GM21576 (cell line): ENCODE data around the gene TM2D3.

ENCODE experiments used
- ATAC-seq: cut with Tn5 transposase; IDR thresholded peaks from one replicate; pipeline ENCODE4 v1.9.1; 2021; ENCODE audit warnings: mild to moderate bottlenecking, moderate library complexity; ENCODE audit not compliant: unreplicated experiment

TM2D3 gene, protein sequence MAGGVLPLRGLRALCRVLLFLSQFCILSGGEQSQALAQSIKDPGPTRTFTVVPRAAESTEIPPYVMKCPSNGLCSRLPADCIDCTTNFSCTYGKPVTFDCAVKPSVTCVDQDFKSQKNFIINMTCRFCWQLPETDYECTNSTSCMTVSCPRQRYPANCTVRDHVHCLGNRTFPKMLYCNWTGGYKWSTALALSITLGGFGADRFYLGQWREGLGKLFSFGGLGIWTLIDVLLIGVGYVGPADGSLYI

DNA sequence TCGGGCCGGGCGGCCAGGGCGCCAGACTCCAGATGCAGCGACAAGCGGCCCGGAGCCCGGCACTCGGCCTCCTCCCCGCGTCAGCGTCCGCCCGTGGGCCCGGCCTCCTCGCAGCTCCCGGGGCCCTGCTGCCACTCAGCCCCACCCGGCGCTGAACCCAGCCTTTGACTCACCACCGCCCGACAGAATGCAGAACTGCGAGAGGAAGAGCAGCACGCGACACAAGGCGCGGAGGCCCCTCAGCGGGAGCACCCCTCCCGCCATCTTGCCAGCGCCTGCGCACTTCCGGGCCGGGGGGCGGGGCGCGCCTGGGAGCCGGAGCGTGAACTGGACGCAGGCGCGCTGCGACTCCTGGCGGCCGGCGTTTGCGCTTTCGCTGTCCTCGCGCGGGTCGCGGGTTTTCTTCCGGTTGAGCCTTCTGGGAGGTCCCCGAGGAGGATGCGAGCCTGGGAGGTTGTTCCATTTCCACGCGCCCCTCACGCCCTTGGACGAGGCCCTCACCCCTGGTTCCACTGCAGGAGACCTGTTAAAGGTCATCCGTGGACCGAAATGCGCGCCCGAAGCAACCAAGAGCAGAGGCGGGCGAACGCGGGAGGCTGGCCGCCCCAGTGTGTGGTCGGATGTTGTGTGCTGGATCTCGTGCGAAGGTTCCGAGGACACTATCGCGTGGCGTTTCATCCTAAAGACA lies at the start of gene TM2D3:
Gene TM2D3 (minus strand): TSS at position 284 of the 688 bp plus-strand sequence. CDS start 20 bp downstream, at position 264.
- ATAC-seq = peak; percentile 88

DNA sequence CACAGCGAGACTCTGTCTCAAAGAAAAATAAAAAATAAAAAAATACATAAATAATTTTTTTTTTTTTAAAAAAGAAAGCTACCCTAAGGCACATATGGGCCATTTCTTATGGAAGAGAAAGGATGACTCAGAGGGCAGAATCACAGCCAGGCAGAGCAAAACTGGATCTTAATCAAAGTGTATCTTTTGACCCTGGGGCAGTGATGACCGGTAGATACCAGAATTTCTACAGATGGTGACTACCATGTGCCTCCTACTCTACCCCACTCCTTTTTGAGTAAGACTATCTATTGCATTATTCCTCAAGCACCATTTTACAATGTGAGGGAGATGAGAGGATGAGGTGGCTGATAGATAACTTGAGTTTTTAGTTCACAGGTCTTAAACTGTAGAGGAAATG lies 46.1 kb upstream of the TM2D3 start:
- no peak for ATAC-seq

DNA sequence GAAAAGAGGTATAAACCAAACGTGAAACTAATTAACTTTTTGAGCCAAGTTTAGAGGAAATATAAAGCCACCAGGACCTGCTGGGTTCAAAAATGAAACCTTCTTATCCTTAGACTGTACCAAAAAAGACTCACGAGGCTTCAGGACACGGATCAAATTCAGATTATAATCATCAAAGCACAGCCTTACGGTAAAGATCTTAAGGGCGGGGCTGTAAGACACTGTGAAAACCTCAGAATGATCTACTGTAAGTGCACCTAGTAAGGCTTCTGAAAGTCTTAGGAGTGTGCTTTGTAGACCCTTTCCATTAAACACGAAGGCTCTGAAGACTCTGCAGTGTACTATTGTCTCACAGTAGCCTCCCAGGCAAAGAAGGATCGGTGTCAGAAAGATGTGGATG lies 45.3 kb upstream of the TM2D3 start:
- no peak for ATAC-seq

DNA sequence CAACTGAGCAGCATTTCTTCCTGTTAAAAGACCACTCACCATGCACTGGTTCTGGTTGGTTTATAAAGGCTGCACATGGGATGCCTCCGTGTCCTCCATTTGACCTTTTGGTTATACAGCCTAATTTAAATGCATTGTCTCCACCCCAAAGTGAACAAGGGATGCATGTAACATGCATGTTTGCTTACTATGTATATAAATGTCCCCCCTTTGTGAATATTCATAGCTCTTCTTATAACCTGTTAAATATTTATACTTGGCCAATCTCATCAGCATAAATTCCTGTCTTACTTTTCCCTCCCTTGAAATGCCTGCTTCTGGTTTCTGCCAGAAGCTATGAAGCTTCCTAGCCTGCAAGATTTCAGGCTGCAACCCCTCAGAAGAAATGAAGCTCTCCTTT lies 44.6 kb upstream of the TM2D3 start:
- no peak for ATAC-seq

DNA sequence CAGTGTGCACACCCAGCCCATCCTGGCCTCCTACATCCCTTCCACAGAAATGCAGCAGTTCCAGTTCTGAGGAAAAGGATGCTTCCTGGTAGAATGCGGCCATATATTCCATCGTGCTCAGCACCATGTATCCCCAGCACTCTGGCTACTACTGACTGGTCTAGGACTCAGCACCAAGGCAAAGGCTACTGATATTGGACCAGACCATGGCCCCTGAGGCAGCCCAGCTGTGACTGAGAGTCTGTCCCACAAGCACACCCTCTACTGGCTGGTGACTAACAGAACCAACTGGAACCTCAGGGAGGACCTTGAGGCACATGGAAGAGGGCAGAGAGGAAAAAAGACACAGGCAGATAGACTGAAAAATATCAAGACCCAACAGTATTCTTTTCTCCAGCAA lies 42.1 kb upstream of the TM2D3 start:
- ATAC-seq = no peak

DNA sequence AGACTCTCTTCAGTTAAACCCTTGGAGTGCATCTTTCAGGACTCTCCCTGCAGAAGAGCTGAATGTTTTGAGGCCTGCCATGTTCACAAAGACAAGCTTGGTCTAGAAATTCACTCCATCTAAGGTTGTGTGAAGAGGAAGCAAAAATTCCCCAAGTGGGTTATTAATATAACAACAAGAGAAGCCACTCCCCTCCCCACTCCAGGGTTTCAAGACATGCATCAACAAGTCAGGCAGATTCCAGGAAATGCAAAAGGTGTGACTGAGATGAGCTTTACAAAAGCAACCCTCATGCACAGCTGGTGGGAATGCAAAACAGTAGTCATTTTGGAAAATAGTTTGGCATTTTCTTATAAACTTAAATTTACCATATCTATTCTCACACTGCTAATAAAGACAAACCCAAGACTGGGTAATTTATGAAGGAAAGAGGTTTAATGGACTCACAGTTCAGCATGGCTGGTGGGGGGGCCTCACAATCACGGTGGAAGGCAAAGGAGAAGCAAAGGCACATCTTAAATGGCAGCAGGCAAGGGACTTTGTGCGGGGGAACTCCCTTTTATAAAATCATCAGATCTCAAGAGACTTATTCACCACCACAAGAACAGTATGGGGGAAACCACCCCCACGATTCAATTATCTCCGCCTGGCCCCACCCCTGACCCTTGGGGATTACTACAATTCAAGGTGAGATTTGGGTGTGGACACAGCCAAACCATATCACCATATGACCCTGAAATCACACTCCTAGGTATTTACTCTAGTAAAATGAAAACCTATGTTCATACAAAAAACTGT lies 40.8 kb upstream of the TM2D3 start:
- no peak for ATAC-seq

DNA sequence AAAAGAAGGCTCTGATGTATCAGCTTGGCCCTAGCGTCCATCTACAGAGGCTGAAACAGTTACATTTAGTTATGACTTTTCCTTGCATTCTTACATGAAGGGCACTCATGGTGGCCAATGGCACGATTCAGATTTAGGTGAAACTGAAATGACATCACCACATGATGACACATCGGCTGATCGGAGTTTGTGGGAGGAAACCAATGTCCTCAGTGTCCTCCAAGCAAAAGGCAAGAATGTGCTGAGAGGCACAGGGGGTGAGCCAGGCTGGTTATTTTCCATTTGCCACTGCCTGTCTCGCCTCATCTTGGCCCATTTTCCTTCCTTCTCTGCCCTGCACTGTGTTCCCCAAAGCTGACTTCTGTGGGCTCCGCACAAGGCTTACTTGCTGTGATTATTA lies 37.7 kb upstream of the TM2D3 start:
- ATAC-seq = no peak

DNA sequence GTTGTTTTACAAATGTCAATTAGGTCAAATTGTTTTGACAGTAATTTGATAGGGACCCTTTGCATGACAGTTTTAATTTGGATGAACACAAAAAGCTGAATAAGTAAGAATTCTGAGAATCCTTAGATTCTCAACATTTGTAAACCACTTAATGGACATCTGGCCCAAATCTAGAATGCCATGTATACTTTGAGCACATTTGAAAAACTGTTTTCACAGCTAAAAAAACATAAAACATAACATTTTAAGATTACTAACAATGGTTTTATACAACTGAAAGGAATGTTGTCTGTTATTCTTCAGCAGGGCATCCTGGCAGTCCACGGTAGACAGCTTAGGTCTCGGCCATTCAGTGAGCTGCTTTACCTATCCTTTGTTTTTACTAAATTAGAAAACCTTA lies 34.5 kb upstream of the TM2D3 start:
- ATAC-seq = no peak

DNA sequence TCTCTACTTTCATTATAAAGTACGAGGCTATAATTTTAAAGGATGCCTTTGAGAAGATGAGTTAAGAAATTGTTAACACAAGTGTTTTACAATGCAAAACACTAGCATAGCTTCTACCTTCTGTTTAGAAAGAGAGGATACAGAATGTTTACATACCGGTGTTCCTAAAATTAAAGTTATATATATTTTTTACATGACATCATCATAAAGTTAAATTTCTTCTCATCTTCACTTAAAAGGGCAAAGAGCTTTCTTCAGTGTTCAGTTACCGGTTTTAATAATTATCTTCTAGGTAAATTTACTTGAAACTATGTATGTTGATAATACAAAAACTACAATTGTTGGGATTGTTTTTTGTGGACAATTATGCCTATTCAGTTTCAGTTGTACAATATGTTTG lies 32.7 kb upstream of the TM2D3 start:
- no peak for ATAC-seq

DNA sequence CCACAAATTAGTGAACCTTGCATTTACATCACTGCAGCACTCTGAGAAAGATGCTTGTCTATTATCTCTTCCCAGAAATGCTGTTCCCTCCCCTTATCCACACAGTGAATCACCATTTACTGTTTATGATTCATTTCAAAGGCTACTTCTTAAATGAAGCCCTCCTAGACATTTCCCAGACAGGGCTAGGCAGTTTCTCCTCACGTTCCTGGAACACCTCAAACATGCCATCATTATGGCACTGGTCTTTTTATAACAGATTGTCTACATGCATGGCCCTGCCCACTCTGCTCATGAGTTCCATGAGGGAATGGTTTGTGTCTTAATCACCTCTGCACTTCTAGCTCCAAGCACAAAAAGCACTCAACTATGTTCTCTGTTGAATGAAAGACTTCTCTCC lies 32.2 kb upstream of the TM2D3 start:
- no peak for ATAC-seq

DNA sequence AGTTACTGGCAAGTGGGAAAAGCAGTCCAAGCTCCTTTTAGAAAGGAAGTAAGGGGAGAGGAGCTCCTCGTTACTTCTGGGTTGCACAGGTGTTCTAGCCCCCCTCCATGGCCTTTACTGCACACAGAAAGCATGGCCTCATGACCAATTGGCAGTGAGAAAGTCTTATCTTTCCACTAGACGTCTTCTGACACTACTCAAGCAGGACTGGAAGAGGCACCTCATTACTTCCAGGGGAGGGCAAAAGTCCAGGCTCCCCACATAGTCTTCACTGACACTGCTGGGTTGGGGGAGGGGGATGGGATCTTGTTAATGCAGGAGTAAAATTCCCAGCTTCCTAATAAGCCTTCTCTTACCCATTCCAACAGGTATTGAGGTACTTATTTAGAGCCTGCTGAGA lies 27.6 kb upstream of the TM2D3 start:
- ATAC-seq = no peak

DNA sequence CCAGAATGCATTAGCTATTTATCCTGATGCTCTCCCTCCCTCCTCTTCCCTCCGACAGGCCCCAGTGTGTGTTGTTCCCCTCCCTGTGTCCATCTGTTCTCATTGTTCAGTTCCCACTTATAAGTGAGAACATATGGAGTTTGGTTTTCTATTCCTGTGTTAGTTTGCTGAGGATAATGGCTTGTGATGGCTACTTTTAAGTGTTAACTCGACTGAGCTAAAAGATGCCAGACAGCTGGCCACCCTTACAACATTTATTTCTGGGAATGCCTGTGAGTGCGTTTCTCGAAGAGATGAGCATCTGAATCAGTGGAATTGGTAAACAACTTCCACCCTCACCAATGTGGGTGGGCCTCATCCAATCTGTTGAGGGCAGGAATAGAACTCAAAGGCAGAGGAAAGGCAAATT lies 24.7 kb upstream of the TM2D3 start:
- no peak for ATAC-seq

DNA sequence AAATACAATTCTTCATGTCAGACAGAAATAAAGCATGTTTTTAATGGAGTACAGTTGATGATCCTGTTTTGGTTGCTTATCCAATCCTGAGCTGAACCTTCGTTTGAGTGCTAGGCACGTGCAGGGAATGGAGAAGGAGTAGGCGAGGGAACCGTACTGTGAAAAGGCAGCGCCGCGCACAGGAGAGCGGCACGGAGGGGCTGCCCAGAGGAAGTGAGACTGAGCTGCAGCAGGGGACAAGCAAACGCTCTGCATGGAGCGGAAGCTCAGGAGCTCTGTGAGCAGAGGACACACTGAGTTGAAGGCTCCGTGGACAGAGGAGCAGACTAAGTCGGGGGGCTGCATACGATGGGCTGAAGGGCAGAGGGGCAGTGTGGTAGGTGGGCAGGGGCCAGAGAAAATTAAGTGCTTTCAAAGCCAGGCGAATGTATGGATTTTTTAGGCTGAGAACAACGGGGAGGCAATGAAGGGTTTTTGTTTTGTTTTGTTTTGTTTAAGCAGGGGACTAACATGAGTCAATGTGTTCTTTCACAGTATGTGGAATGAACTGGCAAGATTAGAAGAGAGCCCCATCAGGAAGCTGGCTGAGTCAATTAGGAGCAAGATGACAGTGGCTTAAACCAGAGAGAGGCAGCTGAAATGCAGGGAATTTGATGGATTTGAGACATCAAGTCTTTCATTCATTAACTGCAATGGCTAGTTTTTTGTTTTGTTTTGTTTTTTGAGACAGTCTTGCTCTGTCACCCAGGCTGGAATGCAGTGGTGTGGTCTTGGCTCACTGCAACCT lies 23.8 kb upstream of the TM2D3 start:
- ATAC-seq = peak; percentile 93

DNA sequence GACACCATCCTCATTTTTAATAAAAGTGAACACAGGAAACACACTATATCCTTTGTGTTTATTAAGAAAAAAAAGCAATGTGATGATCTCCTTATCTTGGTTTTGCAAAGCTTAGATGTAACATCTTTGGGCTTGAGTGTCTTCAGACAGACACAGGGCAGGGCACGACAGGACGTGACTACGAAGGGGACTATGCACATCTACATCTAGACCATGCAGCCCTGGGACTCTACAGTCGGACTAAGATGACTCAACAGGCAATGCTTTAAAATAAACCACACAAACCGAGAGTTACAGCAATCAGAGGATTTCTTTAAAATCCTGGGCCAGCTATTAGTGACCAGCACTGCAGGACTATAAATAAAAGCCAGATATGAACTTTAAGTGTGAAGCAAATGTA lies 22.8 kb upstream of the TM2D3 start:
- no peak for ATAC-seq

DNA sequence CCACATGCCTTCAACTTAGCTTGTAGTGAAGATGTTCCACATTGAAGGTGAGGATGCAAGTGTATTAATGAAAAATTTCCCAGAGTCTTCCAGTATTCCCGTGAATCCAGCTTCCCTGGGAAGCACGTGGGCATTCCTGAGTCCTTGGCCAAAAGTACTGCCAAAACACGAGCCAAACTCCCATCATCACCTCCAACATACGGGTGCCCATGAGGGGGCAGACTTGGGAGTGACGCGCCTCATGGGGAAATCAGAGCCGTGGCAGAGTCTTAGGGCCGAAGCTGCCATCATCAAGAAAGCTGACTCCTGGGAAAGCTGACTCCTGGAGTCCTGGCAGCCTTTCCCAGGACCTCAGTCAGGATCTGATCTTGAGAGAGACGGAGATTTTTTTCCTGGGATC lies 20.1 kb upstream of the TM2D3 start:
- ATAC-seq = no peak

DNA sequence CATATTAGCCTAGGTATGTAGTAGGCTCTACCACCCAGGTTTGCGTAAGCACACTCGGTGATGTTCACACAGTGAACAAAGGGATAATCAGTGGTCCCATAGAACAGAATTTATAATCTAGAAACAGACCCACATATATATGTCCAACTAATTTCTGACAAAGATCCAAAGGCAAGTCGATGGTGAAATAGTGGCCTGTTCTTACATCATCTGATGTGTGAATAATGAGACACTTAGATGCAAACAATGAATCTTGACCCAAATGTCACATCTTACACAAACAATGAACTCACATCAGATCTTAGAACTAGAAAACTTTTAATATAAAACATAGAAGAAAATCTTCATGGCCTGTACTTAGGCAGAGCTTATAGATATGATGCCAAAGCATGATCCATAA lies 17.6 kb upstream of the TM2D3 start:
- no peak for ATAC-seq

DNA sequence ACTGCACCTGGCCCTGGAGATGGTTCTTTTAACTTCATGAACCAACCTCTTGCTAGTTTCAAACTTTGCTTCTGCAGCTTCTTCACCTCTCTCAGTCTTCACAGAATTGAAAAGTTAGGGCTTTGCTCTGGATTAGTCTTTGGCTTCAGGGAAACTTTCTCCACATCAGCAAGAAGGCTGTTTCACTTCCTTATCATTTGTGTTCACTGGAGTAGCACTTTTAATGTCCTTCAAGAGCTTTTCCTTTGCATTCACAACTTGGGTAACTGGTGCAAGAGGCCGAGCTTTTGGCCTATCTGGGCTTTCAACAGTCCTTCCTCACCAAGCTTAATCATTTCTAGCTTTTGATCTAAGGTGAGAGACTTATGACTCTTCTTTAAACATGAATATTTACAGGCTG lies 15.7 kb upstream of the TM2D3 start:
- no peak for ATAC-seq

DNA sequence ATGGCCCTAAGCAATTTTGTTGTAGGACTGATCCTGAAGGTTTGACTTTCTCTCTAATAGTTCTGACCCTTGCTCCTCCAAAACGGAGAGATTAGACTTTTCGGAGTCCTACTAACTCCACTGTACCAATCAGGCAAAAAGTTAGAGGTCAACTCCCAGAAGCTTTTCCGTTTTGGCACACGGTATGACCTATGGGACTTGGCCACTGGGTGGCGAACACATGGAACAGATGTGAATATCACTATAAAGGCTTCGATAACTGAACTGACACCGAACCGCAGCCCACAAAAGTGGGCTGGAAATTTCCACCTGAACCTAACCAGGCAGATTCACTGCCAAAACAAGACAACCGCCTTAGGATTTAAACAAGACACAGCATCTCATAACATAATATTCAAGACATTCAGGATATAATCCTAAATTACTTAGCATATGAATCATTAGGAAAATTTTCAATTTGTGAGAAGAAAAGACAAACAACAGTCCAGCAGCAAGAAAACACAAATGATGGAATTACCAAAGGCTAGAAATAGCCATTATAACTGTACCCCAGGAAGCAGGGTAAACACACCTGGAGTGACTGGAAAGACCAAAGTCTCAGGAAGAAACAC lies 12.2 kb upstream of the TM2D3 start:
- ATAC-seq = no peak

DNA sequence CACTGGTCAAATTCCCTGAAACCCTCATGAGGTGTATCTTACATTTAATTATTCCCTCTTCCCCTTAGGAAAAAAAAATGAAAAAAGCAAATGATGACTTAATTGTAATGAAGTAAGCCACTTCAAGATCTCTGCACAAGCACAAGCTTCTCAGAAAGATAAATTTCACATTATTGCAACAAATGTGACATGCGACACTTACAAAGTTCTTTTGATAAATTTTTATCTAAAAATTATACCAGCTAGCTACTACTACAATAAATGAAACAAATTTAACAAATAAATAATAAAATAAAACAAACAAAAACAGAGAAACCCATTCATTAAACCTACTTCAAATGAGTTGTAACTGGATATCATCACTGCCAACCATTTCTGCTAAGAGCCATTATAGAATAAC lies 10.0 kb upstream of the TM2D3 start:
- ATAC-seq = no peak

DNA sequence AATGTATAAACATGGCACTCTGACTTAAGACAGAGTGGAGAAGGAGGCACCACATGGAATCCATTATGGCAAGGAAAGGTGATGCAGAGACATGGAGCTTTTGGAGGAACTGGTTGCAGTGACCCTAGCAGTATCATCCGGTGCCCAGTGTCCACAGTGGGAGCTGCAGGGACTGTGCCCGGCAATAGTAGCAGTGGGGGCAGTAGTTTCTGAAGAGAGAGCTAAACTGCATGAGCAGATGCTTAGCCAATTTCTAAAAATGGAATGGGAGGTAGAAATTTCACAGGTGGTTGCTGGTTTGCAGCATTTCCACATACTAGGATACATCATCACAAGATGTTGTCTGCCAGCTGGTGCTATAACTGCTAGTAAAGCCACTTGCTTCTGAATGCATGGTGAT lies 7.8 kb upstream of the TM2D3 start:
- ATAC-seq = no peak
